ENCODE data around the gene IPO11.
"Not testable (repeated sequence)": the region's sequence is repeated elsewhere in the genome, so short reads cannot be mapped to it uniquely, and the experiment has no call there.

The IPO11 gene

DNA sequence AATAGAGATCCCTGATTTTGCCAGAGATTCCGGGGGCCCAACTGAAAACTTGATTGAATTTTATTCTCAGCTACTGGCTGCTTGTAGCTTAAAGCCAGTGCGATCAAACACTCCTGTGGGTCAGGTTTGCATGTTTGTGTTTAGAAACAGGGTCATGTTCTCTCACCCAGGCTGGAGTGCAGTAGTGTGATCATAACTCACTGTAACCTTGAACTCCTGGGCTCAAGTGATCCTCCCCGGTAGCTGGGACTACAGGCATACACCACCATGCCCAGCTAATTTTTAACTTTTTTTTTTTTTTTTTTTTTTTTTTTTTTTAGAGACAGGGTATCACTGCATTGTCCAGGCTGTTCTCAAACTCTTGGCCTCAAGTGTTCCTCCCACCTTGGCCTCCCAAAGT lies 232.7 kb downstream of the IPO11 start:
- no peak for DNase-seq (ENCODE audit: low spot score)

DNA sequence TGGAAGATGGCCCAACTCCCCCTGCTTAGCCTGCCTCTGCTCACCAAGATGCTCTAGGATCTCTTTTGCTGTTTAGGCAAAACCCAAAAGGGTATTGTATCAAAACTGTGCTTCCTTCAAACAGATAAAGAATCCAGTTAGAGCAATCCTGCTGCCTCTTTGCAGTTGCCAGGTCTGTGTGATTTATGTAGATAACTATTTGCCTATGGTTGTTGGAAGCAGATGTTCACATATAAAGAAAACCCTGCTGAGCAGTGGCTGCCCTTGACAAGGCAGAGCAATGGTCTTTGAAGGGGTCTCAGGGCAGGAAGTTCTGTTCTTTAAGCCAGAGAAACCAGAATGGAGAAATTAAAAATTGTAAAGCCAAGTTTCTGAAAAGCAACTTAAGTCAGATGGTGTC lies 234.7 kb downstream of the IPO11 start:
- DNase-seq (ENCODE audit: low spot score), result no peak

DNA sequence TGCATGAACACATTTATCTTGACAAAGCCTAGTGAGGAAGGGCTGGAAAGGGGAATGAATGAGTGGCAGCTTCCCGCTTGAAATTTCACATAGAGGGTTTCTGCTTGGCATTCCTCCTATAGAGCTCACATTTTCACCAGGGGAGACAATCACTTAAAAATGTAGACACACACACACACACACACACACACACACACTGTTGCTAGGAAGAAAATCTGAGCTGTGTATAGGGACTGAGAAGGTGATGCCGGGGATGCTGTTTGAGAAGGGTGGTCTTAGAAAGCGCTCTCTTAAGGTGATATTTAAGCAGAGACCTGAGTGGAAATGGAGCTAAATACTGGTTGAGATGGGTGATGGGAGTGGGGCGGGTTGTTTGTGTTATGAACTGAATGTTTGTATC lies 236.5 kb downstream of the IPO11 start:
- DNase-seq (ENCODE audit: low spot score), result no peak

DNA sequence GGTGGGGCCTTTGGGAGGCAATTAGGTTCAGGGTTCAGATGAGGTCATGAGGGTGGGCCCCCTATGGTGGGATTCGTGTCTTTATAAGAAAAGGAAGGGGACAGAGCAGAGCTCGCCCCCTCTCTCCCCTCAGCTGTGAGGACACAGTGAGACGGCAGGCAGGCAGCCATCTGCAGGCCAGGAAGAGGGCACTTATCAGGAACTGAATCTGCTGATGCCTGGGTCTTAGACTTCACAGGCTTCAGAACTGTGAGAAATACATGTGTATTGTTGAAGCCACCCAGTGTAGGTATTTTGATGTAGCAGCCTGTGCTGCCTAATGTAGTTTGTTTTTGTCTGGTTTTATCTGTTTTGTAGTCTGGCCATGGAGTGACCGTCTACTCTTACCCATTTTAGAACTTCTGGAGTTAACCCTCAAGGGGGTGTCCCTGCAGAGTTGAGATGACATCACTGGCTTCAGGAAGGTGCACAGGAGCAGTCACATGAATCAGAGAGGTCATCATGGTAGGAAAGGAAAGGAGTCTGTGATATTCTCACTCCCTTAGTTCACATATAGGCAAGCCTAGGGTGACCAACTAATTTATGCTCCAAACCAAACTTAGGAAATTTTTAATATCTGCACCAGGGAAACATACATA lies 237.0 kb downstream of the IPO11 start:
- no peak for DNase-seq (ENCODE audit: low spot score)

DNA sequence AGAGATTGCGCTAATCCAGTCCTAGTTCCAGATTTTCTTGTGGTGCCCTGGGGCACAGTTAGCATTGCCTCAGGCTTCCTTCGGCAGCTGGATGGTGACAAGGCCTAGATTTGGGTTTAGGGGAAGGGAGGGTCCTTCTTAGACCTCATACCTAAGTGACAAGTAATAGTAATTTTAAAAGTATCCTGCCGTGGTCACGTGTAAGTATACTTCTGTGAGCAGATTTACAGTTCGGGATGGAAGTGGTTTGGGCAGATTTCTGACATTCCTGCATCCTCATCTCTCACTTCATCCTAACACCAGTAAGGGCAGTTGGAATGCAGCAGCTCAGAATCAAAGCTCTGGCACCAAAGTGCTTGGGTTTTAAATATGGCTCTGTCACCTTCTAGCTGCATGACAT lies 237.6 kb downstream of the IPO11 start:
- DNase-seq (ENCODE audit: low spot score), result peak; percentile 33

DNA sequence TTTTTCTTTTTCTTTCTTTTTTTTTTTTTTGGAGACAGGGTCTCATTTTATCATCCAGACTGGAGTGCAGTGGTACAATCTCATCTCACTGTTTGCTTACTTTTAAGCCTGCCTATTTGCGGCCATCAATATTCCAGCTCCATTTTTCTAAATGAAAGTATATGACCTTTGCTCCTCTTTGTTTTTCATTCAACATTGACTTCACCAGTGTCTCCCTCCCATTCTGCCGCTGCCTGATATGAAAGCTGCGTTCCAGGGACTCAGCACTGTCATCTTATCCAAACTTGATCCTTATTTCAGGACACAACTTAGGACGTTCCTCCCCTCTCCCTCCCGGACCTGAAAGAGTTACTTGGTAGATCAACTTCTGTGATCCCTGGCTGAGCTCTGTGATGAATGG lies 239.7 kb downstream of the IPO11 start:
- DNase-seq (ENCODE audit: low spot score), result no peak

DNA sequence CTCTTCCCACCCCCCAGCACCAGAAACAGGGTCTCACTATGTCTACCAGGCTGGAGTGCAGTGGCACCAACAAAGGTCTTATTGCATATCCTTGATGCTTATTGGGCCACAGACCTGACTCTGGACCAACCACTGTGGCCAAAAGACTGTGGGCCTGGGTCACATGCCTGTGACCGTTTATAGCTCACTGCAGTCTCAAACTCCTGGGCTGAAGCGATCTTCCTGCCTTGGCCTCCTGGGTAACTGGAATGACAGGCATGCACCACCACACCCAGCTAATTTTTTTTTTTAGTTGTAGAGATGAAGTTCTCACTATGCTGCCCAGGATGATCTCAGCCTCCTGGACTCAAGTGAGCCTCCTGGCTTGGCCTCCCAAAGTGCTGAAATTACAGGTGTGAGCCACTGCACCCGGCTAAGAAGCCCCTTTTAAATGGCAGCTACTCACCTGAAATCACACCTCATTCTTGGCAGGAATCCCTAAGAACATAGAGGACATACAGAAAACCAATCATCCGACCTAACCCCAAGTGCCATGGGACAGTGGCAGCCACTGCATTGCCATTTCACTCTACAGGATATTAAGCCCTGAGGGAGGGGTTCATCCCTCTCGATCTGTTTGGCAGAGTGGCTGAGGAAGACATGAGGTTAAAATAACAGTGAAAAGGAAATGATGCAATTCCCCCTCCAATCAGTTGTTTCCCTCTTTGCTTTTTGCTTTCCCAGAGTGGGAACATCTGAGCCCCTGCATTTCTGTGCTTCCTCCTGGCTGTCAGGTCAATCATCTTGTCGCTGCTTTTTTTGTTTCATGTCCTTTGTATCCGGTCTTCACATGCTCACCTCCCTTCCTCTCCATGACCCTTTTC lies 240.7 kb downstream of the IPO11 start:
- no peak for DNase-seq (ENCODE audit: low spot score)

DNA sequence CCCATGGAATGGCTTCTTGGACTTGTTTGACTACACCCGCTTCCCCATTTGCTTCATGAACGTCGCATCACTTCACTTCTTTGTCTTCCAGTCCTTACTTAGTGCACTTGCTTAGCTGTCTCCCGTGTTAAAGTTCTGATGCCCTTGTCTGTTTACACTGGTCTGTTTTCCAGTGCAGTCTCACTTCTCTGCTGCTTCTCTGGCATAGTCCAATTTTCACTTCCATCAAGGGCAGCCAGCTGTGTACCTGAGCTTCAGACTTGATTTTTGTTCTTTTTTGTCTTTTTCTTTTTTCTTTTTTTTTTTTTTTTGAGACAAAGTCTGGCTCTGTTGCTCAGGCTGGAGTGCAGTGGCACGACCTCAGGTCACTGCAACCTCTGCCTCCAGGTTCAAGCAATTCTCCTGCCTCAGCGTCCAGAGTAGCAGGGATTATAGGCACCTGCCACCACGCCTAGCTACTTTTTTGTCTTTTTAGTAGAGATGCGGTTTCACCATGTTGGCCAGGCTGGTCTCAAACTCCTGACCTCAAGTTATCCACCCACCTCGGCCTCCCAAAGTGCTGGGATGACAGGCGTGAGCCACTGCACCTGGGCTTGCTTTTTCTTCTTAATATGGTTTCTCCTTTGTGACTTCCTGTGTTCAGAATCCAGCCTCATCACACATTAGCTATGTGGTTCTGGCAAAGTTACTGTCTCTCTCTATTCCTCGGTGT lies 241.5 kb downstream of the IPO11 start:
- no peak for DNase-seq (ENCODE audit: low spot score)

DNA sequence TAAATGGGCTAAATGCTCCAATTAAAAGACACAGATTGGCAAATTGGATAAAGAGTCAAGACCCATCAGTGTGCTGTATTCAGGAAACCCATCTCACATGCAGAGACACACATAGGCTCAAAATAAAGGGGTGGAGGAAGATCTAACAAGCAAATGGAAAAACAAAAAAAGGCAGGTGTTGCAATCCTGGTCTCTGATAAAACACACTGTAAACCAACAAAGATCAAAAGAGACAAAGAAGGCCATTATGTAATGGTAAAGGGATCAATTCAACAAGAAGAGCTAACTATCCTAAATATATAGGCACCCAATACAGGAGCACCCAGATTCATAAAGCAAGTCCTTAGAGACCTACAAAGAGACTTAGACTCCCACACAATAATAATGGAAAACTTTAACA lies 245.2 kb downstream of the IPO11 start:
- not testable (repeated sequence) for DNase-seq (ENCODE audit: low spot score)

DNA sequence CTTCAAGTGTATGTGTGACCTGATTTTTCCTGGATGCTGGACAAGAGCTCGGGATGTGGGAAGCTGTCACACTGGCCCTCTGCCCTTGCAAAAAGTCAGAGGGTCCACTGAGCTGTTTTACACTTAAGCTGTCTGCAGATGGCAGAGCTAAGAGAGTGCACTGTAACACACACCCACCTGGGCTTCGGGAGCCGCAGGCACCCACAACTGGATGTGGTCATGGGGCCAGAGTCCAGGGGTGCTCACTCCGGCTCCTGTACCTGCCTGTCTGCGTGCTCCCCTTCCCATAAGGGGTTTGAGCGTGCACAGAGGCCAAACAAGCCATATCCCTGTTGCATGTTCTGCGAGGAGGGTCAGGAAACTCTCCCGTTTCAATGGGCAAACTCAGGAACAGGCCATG lies 248.6 kb downstream of the IPO11 start:
- no peak for DNase-seq (ENCODE audit: low spot score)

DNA sequence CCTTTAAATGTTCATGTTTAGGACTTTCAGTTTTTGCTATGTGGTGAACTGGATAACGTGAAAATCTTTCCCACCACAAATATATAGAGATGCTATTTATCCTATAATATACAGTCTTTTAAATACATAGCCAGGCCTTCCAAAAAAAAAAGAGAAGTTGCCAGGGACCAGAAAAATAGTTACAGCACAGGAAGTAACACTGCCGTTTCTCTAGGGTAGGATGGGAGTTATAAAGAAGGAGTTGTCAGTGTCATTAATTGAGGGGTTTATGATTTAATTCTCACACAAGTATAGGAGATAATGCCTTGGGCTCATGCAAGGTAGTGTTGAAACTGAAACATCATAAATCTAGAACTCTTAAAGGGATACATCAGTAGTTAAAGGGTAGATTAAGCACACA lies 250.0 kb downstream of the IPO11 start:
- no peak for DNase-seq (ENCODE audit: low spot score)

DNA sequence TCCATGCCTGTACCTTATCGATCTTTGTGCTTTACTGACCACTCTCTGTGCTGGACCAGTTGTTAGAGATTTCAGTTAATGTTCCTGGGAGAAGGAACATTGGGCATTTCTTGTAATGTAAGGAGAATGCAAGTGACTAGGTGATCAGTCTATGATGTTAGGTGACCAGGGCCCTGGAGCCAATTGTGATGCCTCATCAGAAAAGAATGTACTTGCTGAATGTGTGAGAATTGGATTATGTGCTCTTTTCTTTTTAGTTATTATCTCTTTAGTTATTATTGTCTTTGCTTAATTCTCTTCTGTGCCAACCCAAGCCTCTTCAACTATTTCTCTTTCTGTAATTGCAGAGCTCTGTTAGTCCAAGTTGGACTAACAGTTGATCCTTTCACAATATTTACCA lies 258.9 kb downstream of the IPO11 start:
- DNase-seq (ENCODE audit: low spot score), result no peak

DNA sequence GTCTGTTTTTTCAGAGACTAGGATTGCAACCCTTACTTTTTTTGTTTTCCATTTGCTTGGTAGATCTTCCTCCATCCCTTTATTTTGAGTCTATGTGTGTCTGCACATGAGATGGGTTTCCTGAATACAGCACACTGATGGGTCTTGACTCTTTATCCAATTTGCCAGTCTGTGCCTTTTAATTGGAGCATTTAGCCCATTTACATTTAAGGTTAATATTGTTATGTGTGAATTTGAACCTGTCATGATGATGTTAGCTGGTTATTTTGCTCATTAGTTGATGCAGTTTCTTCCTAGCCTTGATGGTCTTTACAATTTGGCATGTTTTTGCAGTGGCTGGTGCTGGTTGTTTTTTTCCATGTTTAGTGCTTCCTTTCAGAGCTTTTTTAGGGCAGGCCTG lies 264.0 kb downstream of the IPO11 start:
- not testable (repeated sequence) for DNase-seq (ENCODE audit: low spot score)
